ENCODE results near the gene EPHA8.

Gene EPHA8

GRCh38 chr1:22592919-22593790 lies 29.9 kb downstream of the EPHA8 start:
- no peak for DNase-seq (ENCODE audit: low read depth)

GRCh38 chr1:22594396-22594795 lies 31.1 kb downstream of the EPHA8 start:
- no peak for DNase-seq (ENCODE audit: low read depth)

GRCh38 chr1:22595108-22595507 lies 31.8 kb downstream of the EPHA8 start:
- no peak for DNase-seq (ENCODE audit: low read depth)

GRCh38 chr1:22597301-22597965 lies 34.1 kb downstream of the EPHA8 start:
- DNase-seq (ENCODE audit: low read depth) = no peak

- DNase-seq (ENCODE audit: low read depth) = no peak
Observed at GRCh38 chr1:22597996-22598395, 34.7 kb downstream of the EPHA8 start.

GRCh38 chr1:22598736-22599135 lies 35.4 kb downstream of the EPHA8 start:
- no peak for DNase-seq (ENCODE audit: low read depth)

GRCh38 chr1:22600071-22600816 lies 37.0 kb downstream of the EPHA8 start:
- DNase-seq (ENCODE audit: low read depth) = no peak

GRCh38 chr1:22600817-22601605 lies 37.7 kb downstream of the EPHA8 start:
- DNase-seq (ENCODE audit: low read depth) = no peak

GRCh38 chr1:22601610-22602009 lies 38.3 kb downstream of the EPHA8 start:
- DNase-seq (ENCODE audit: low read depth) = no peak

- no peak for DNase-seq (ENCODE audit: low read depth)
Observed at GRCh38 chr1:22602060-22602740, 38.9 kb downstream of the EPHA8 start.

GRCh38 chr1:22606161-22606560 lies 42.9 kb downstream of the EPHA8 start:
- DNase-seq (ENCODE audit: low read depth) = no peak

- no peak for DNase-seq (ENCODE audit: low read depth)
Observed at GRCh38 chr1:22607154-22607553, 43.9 kb downstream of the EPHA8 start.

GRCh38 chr1:22608361-22608760 lies 45.1 kb downstream of the EPHA8 start:
- DNase-seq (ENCODE audit: low read depth) = no peak

- no peak for DNase-seq (ENCODE audit: low read depth)
Observed at GRCh38 chr1:22609291-22609690, 46.0 kb downstream of the EPHA8 start.

GRCh38 chr1:22611530-22611947 lies 48.2 kb downstream of the EPHA8 start:
- peak; percentile 69 for DNase-seq (ENCODE audit: low read depth)

- no peak for DNase-seq (ENCODE audit: low read depth)
Observed at GRCh38 chr1:22612671-22613571, 49.6 kb downstream of the EPHA8 start.

GRCh38 chr1:22613572-22613918 lies 50.3 kb downstream of the EPHA8 start:
- DNase-seq (ENCODE audit: low read depth) = no peak

- DNase-seq (ENCODE audit: low read depth) = no peak
Observed at GRCh38 chr1:22613951-22614350, 50.7 kb downstream of the EPHA8 start.

- DNase-seq (ENCODE audit: low read depth) = no peak
Observed at GRCh38 chr1:22615886-22616285, 52.6 kb downstream of the EPHA8 start.

- DNase-seq (ENCODE audit: low read depth) = no peak
Observed at GRCh38 chr1:22616571-22616970, 53.3 kb downstream of the EPHA8 start.
